Vagina (tissue), 2 donors: ENCODE data around the gene ACAD10.

ENCODE experiments used
- CTCF ChIP-seq, 3 experiments: fragments of 450-650 bp in 2 of 3; fragments of 200-600 bp in 1 of 3; sonication (generic) in 1 of 3; IDR thresholded peaks; one replicate each; pipeline ENCODE4 v1.5.1; 2017 to 2019; ENCODE audit warnings: antibody characterized with exemption in 3 of 3, mild to moderate bottlenecking in 2 of 3, moderate library complexity in 2 of 3
- POLR2A ChIP-seq, 2 donors: fragments of 450-650 bp; IDR thresholded peaks; one replicate each; pipeline ENCODE4 v1.6.1; 2017; ENCODE audit warnings: antibody characterized with exemption in 2 of 2, mild to moderate bottlenecking in 2 of 2, moderate library complexity in 2 of 2
- POLR2AphosphoS5 ChIP-seq, 2 donors: sonication (generic); formaldehyde crosslinking; IDR thresholded peaks; one replicate each; pipeline ENCODE4 v1.9.0; 2017; ENCODE audit warnings: antibody characterized with exemption in 2 of 2, mild to moderate bottlenecking in 2 of 2, low read depth in 1 of 2; ENCODE audit not compliant: insufficient read depth in 1 of 2

GRCh38 chr12:111764120-111764821 lies 78.4 kb downstream of the ACAD10 start:
- no peak for TF ChIP-seq POLR2AphosphoS5 (IDR thresholded peaks at IDR 0.05; ENCODE audit: insufficient read depth in 1 of 2, low read depth in 1 of 2)
- no peak for TF ChIP-seq CTCF (IDR thresholded peaks at IDR 0.05)
- no peak for TF ChIP-seq POLR2A (IDR thresholded peaks at IDR 0.05)
